WTC11 (cell line): Measurements from ENCODE around the gene CSF2. TPM values are rescaled to one million over a fixed set of nuclear protein-coding genes. Genes with fewer than 3 reads are reported as not detected.

Experiments
- ATAC-seq: fragments of 200-7000 bp; cut with Tn5 transposase; 2 replicates; pipeline ENCODE4 v1.10.0; 2021; ENCODE audit warnings: mild to moderate bottlenecking, moderate library complexity
- CTCF ChIA-PET: fragments of 300-600 bp; sonication (Branson Sonifier 250); formaldehyde crosslinking; loops from one replicate; lab custom pipeline; 2021; ENCODE audit warnings: antibody characterized with exemption; lab: Charles Lee
- POLR2A ChIA-PET: fragments of 350-600 bp; sonication (Branson Sonifier 250); formaldehyde crosslinking; loops from one replicate; lab custom pipeline; 2021; ENCODE audit warnings: antibody characterized with exemption; lab: Charles Lee
- DNase-seq: peaks from one replicate; pipeline ENCODE4 v3.0.0; 2021; ENCODE audit warnings: low spot score
- H3K27ac Mint-ChIP-seq: 2 replicates; pipeline ENCODE4 v1.8.0; 2021; ENCODE audit warnings: mixed read lengths
- H3K27me3 Mint-ChIP-seq: 2 replicates; pipeline ENCODE4 v1.8.0; 2021; ENCODE audit warnings: low read depth, mild to moderate bottlenecking, moderate library complexity, mixed read lengths
- H3K36me3 Mint-ChIP-seq: 2 replicates; pipeline ENCODE4 v1.8.0; 2021; ENCODE audit warnings: mixed read lengths
- H3K4me1 Mint-ChIP-seq: 2 replicates; pipeline ENCODE4 v1.8.0; 2022; ENCODE audit warnings: mixed read lengths
- H3K4me3 Mint-ChIP-seq: 2 replicates; pipeline ENCODE4 v1.8.0; 2021; ENCODE audit warnings: mild to moderate bottlenecking, moderate library complexity, mixed read lengths
- H3K9me3 Mint-ChIP-seq: 2 replicates; pipeline ENCODE4 v1.8.0; 2021; ENCODE audit warnings: mixed read lengths
- ARID4B ChIP-seq: sonication (generic); formaldehyde crosslinking; IDR thresholded peaks from 2 replicates; pipeline ENCODE4 v1.8.0; 2023; ENCODE audit warnings: missing genetic modification reagents, mild to moderate bottlenecking, borderline replicate concordance
- ESRRA ChIP-seq: sonication (generic); formaldehyde crosslinking; IDR thresholded peaks from 2 replicates; pipeline ENCODE4 v1.8.1; 2022; ENCODE audit warnings: mild to moderate bottlenecking, missing genetic modification reagents, borderline replicate concordance
- FOXP1 ChIP-seq: sonication (generic); formaldehyde crosslinking; IDR thresholded peaks from 2 replicates; pipeline ENCODE4 v1.8.0; 2022; ENCODE audit warnings: missing genetic modification reagents, mild to moderate bottlenecking, moderate library complexity, borderline replicate concordance
- GABPB1 ChIP-seq: sonication (generic); formaldehyde crosslinking; IDR thresholded peaks from 2 replicates; pipeline ENCODE4 v1.8.1; 2023; ENCODE audit warnings: mild to moderate bottlenecking, missing genetic modification reagents
- NFE2L1 ChIP-seq: sonication (generic); formaldehyde crosslinking; IDR thresholded peaks from 2 replicates; pipeline ENCODE4 v1.8.1; 2023; ENCODE audit warnings: missing genetic modification reagents
- SOX15 ChIP-seq: fragments of 250-450 bp; sonication (Bioruptor Pico); IDR thresholded peaks from 2 replicates; pipeline ENCODE4 v1.9.0; 2021; ENCODE audit warnings: mild to moderate bottlenecking
- TP53 ChIP-seq: sonication (generic); formaldehyde crosslinking; IDR thresholded peaks from 2 replicates; pipeline ENCODE4 v1.8.1; 2023; ENCODE audit warnings: mild to moderate bottlenecking, missing genetic modification reagents
- ZNF281 ChIP-seq: sonication (generic); formaldehyde crosslinking; IDR thresholded peaks from 2 replicates; pipeline ENCODE4 v1.8.0; 2023; ENCODE audit warnings: mild to moderate bottlenecking, missing genetic modification reagents
- ZNF396 ChIP-seq: fragments of 250-450 bp; sonication (Bioruptor Pico); IDR thresholded peaks from 2 replicates; pipeline ENCODE4 v1.8.0; 2021; ENCODE audit warnings: mild to moderate bottlenecking, moderate library complexity, borderline replicate concordance
- total RNA-seq: library from RNA; stranded (reverse); gene quantifications from 3 replicates; pipeline ENCODE4 v1.2.3, GENCODE V29; 2021
- TF ChIP-seq, protein P1 (sequence below): sonication (generic); formaldehyde crosslinking; IDR thresholded peaks from 2 replicates; pipeline ENCODE4 v1.8.1; 2022; ENCODE audit warnings: low read depth, mild to moderate bottlenecking, moderate library complexity, missing genetic modification reagents, borderline replicate concordance
- TF ChIP-seq, protein P2 (sequence below): fragments of 250-450 bp; sonication (Bioruptor Pico); IDR thresholded peaks from 2 replicates; pipeline ENCODE4 v1.9.0; 2021; ENCODE audit warnings: mild to moderate bottlenecking, borderline replicate concordance
- TF ChIP-seq, protein P3 (sequence below): sonication (generic); formaldehyde crosslinking; IDR thresholded peaks from 2 replicates; pipeline ENCODE4 v1.8.0; 2023; ENCODE audit warnings: missing genetic modification reagents
- TF ChIP-seq, protein P4 (sequence below): sonication (generic); formaldehyde crosslinking; IDR thresholded peaks from 2 replicates; pipeline ENCODE4 v1.8.1; 2023; ENCODE audit warnings: mild to moderate bottlenecking, missing genetic modification reagents, borderline replicate concordance

The CSF2 gene
- total RNA-seq, 1 experiment from 2014 or later = not detected

- H3K4me1 Mint-ChIP-seq = no peaks in the 10 kb centered on the region
- ATAC-seq (no peak), DNase-seq (no peak)
- no peak overlapping the region for H3K27ac Mint-ChIP-seq
- POLR2A ChIA-PET = no interaction called here
- H3K9me3 Mint-ChIP-seq = no peaks in the 10 kb centered on the region
- no peak for TF ChIP-seq ESRRA
- TF ChIP-seq ZNF281 = no peak
- TF ChIP-seq, protein P1, sequence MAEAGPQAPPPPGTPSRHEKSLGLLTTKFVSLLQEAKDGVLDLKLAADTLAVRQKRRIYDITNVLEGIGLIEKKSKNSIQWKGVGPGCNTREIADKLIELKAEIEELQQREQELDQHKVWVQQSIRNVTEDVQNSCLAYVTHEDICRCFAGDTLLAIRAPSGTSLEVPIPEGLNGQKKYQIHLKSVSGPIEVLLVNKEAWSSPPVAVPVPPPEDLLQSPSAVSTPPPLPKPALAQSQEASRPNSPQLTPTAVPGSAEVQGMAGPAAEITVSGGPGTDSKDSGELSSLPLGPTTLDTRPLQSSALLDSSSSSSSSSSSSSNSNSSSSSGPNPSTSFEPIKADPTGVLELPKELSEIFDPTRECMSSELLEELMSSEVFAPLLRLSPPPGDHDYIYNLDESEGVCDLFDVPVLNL (CRISPR knock-in tag) = no peak
- no peak for TF ChIP-seq ZNF396 (CRISPR knock-in tag)
- TF ChIP-seq, all 79 proteins: peak for 0
- CTCF ChIA-PET = interaction anchor here (1.0 kb wide), 1 partner anchor 40 kb away, joined by 4 read pairs; no protein-coding TSS in a partner anchor
- Mint-ChIP-seq H3K36me3 (no peaks in the 10 kb centered on the region), H3K4me3 (no peak overlapping the region), H3K27me3 (no peaks in the 10 kb centered on the region; the same call in 1 of the 2 replicates)
Observed at GRCh38 chr5:132102944-132103331, 29.3 kb downstream of the CSF2 start.

DNA sequence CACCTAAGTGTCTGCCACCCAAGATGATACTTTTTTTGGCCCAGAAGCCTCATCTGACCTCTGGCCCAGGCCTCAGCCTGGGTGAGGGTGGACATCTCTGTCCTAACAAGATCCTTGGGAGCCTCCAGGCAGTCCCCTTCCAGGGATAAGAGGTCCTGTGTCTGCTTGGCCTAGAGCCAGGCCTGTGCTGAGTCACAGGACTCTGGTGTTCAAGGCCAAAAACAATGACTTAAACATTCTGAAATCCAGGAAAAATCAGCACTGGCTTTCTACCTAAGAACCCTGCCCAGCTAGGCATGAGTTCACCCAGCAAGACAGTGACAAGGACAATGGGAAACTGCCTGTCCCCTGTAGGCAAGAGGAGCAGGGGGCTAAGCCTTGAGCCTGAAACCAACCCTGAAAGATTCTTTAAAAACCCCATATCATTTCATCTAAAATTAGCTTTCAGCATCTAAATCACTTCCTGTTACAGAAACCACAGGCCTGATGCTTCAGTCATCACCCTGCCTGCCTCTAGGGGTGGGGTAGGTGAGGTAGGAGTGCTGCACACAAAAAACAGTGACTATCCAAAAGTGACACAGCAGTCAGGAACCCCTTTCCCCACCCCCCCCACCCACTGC lies 29.9 kb downstream of the CSF2 start:
- POLR2A ChIA-PET = no interaction called here
- Mint-ChIP-seq H3K27ac (no peak overlapping the region), H3K27me3 (no peaks in the 10 kb centered on the region; the same call in 1 of the 2 replicates), H3K9me3 (no peaks in the 10 kb centered on the region), H3K36me3 (no peaks in the 10 kb centered on the region)
- DNase-seq = no peak
- ATAC-seq = no peak
- TF ChIP-seq TP53 (CRISPR knock-in tag) (no peak), SOX15 (CRISPR knock-in tag) (no peak), GABPB1 (CRISPR knock-in tag) (no peak)
- TF ChIP-seq, all 79 proteins: peak for 0
- Mint-ChIP-seq H3K4me3 (no peak overlapping the region), H3K4me1 (no peaks in the 10 kb centered on the region)
- CTCF ChIA-PET = no interaction called here

GRCh38 chr5:132103969-132104391 lies 30.4 kb downstream of the CSF2 start:
- ATAC-seq (no peak), DNase-seq (no peak)
- H3K27me3 Mint-ChIP-seq = no peaks in the 10 kb centered on the region; the same call in 1 of the 2 replicates
- H3K36me3 Mint-ChIP-seq = no peaks in the 10 kb centered on the region
- POLR2A ChIA-PET = no interaction called here
- H3K27ac Mint-ChIP-seq = no peak overlapping the region
- H3K9me3 Mint-ChIP-seq = no peaks in the 10 kb centered on the region
- H3K4me1 Mint-ChIP-seq = no peaks in the 10 kb centered on the region
- CTCF ChIA-PET = interaction anchor here (0.6 kb wide), 2 partner anchors 10 to 392 kb away, joined by 3 to 6 read pairs; no protein-coding TSS in a partner anchor
- H3K4me3 Mint-ChIP-seq = no peak overlapping the region
- TF ChIP-seq FOXP1 (CRISPR knock-in tag) (no peak), NFE2L1 (CRISPR knock-in tag) (no peak), ARID4B (no peak)
- TF ChIP-seq, protein P2, sequence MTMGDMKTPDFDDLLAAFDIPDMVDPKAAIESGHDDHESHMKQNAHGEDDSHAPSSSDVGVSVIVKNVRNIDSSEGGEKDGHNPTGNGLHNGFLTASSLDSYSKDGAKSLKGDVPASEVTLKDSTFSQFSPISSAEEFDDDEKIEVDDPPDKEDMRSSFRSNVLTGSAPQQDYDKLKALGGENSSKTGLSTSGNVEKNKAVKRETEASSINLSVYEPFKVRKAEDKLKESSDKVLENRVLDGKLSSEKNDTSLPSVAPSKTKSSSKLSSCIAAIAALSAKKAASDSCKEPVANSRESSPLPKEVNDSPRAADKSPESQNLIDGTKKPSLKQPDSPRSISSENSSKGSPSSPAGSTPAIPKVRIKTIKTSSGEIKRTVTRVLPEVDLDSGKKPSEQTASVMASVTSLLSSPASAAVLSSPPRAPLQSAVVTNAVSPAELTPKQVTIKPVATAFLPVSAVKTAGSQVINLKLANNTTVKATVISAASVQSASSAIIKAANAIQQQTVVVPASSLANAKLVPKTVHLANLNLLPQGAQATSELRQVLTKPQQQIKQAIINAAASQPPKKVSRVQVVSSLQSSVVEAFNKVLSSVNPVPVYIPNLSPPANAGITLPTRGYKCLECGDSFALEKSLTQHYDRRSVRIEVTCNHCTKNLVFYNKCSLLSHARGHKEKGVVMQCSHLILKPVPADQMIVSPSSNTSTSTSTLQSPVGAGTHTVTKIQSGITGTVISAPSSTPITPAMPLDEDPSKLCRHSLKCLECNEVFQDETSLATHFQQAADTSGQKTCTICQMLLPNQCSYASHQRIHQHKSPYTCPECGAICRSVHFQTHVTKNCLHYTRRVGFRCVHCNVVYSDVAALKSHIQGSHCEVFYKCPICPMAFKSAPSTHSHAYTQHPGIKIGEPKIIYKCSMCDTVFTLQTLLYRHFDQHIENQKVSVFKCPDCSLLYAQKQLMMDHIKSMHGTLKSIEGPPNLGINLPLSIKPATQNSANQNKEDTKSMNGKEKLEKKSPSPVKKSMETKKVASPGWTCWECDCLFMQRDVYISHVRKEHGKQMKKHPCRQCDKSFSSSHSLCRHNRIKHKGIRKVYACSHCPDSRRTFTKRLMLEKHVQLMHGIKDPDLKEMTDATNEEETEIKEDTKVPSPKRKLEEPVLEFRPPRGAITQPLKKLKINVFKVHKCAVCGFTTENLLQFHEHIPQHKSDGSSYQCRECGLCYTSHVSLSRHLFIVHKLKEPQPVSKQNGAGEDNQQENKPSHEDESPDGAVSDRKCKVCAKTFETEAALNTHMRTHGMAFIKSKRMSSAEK = no peak
- TF ChIP-seq, protein P3, sequence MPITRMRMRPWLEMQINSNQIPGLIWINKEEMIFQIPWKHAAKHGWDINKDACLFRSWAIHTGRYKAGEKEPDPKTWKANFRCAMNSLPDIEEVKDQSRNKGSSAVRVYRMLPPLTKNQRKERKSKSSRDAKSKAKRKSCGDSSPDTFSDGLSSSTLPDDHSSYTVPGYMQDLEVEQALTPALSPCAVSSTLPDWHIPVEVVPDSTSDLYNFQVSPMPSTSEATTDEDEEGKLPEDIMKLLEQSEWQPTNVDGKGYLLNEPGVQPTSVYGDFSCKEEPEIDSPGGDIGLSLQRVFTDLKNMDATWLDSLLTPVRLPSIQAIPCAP (CRISPR knock-in tag) = no peak
- TF ChIP-seq, protein P4, sequence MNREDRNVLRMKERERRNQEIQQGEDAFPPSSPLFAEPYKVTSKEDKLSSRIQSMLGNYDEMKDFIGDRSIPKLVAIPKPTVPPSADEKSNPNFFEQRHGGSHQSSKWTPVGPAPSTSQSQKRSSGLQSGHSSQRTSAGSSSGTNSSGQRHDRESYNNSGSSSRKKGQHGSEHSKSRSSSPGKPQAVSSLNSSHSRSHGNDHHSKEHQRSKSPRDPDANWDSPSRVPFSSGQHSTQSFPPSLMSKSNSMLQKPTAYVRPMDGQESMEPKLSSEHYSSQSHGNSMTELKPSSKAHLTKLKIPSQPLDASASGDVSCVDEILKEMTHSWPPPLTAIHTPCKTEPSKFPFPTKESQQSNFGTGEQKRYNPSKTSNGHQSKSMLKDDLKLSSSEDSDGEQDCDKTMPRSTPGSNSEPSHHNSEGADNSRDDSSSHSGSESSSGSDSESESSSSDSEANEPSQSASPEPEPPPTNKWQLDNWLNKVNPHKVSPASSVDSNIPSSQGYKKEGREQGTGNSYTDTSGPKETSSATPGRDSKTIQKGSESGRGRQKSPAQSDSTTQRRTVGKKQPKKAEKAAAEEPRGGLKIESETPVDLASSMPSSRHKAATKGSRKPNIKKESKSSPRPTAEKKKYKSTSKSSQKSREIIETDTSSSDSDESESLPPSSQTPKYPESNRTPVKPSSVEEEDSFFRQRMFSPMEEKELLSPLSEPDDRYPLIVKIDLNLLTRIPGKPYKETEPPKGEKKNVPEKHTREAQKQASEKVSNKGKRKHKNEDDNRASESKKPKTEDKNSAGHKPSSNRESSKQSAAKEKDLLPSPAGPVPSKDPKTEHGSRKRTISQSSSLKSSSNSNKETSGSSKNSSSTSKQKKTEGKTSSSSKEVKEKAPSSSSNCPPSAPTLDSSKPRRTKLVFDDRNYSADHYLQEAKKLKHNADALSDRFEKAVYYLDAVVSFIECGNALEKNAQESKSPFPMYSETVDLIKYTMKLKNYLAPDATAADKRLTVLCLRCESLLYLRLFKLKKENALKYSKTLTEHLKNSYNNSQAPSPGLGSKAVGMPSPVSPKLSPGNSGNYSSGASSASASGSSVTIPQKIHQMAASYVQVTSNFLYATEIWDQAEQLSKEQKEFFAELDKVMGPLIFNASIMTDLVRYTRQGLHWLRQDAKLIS (CRISPR knock-in tag) = no peak
